Hepatocyte (in vitro differentiated cells): ENCODE measurements around the gene GLMP.

ENCODE experiments used
- CTCF ChIP-seq: fragments of 200-600 bp; sonication (generic); IDR thresholded peaks from 2 replicates; pipeline ENCODE4 v1.5.1; 2016; ENCODE audit warnings: antibody characterized with exemption, mild to moderate bottlenecking; ENCODE audit not compliant: poor library complexity
- EZH2 ChIP-seq: fragments of 200-600 bp; sonication (generic); IDR thresholded peaks from 2 replicates; pipeline ENCODE4 v1.6.1; 2016; ENCODE audit warnings: antibody characterized with exemption, mild to moderate bottlenecking, borderline replicate concordance

DNA sequence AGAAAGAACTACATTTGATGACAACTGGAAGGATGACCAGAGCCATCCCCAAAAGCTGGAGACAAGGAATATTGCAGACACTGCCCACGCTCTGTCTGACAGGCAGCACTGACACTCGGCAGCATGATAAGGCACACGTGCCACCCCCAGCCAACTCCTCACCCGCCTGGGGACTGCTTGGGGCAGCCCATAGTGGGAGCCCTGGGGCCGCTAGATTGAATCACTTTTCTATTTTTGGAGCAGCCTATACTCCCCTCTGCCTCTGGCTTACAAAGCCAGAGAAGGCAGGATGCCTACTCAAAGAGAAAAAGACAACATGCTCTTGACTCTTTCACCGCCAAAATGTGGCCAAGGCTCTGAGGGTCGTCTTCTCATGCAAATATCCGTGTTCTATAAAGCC lies 14.2 kb downstream of the GLMP start:
- TF ChIP-seq EZH2 (no peak), CTCF (no peak)
